ENCODE data around the gene GULP1.

Gene GULP1

DNA sequence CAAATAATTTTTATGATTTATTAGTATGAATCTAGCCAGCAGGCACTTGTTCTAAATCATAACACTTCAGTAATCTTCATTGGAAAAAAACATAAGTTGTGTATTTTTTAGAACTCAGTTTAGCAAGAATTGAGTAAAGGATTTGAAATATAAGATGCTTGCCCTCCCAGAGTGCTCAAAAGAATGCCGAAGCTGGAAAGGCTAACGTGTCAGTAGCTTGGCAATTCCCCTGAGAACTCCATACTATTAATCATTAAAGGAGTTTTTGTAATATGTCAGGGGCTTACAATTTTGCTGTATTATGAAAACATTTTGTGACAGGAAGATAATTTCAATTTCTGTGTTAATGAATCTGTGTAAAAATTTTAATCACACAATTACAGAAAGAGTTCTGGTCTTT, 122.7 kb downstream of the GULP1 start:
- no peak overlapping the region for H3K9ac ChIP-seq (ENCODE audit: low read depth, low read length, poor library complexity)

DNA sequence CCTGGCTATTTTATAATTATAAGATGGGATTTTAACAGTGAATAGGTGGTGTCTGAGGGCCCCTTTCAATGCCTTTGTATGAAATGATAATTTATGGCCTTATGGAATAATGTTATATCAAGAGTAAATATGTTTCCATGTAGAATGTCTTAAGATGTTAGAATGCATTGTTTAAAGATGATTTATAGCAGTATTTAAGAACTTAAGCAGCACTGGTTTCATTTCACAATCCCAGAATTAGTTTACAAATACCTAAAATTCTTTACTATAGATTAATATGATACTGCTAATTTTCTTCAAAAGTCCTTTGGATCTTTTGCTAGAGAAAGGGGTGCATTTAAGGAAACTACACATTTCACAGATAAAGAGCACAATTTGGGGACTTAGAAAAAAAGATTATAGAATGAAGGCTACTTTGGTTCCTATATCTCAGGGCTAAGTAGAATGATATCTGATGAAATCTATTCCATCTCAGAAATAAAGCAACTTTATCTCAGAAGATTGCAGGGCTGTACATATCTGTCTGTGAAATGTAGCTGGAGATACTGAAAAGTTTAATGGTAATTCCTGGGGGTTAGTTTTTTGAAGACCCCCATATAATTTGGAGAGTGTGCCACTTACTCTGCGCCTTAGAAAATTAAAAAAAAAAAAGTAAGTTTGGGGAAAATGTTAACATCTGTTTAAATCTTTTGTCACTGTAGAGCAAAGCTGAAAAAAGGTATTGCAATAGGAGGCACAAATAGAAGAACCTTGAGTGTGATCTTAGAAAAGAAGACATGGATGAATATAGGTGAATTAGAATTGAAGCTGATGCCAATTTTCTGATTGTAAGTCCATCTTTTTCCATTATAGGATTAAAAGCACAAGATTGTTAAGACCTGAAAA, 123.4 kb downstream of the GULP1 start:
- no peak overlapping the region for H2BK12ac ChIP-seq (ENCODE audit: low read length)
- no peak overlapping the region for H2AFZ ChIP-seq (ENCODE audit: low read length)
- H3K27me3 ChIP-seq (ENCODE audit: control insufficient read depth in 3 of 3, insufficient read depth in 3 of 3, low read depth in 1 of 3, low read length in 3 of 3): no peaks in the 10 kb centered on the region
- H4K91ac ChIP-seq (ENCODE audit: low read depth, low read length, poor library complexity): no peak overlapping the region
- no peak overlapping the region for H3K4me2 ChIP-seq (ENCODE audit: insufficient read depth, low read length, poor library complexity, severe bottlenecking)
- no peak overlapping the region for H3K18ac ChIP-seq (ENCODE audit: low read length)
- no peak overlapping the region for H2BK120ac ChIP-seq (ENCODE audit: low read depth, low read length)
- no peak overlapping the region for H3K4ac ChIP-seq (ENCODE audit: low read length)
- peaks cover 0 to 30% of the 10 kb centered on the region in 2 donors for H3K9me3 ChIP-seq (replicated peaks in 1 of 2; ENCODE audit: control insufficient read depth in 2 of 2, insufficient read depth in 1 of 2, low read depth in 1 of 2, low read length in 2 of 2)
- H3K79me1 ChIP-seq (ENCODE audit: low read depth, low read length): no peaks in the 10 kb centered on the region
- H3K4me3 ChIP-seq (ENCODE audit: low read length in 2 of 2): no peak overlapping the region
- peaks cover 0 to 7% of the 10 kb centered on the region in 2 donors for H3K4me1 ChIP-seq (ENCODE audit: control insufficient read depth in 2 of 2, insufficient read depth in 1 of 2, low read depth in 1 of 2, low read length in 2 of 2)
- no peak overlapping the region for H3K14ac ChIP-seq (ENCODE audit: low read length)
- H4K8ac ChIP-seq (ENCODE audit: low read depth, low read length): no peak overlapping the region
- H2AK5ac ChIP-seq (ENCODE audit: low read depth, low read length): no peak overlapping the region
- no peak overlapping the region for H3K9ac ChIP-seq (ENCODE audit: low read depth, low read length, poor library complexity)
- no peak overlapping the region for H3K27ac ChIP-seq (replicated peaks; ENCODE audit: low read length)
- H2BK15ac ChIP-seq (ENCODE audit: low read length): no peak overlapping the region
- no peak for DNase-seq (ENCODE audit: low spot score)
- no peak overlapping the region for H2BK5ac ChIP-seq (ENCODE audit: low read length)
- WGBS, 2 donors (ENCODE audit: extremely low coverage in 2 of 2, insufficient read length in 2 of 2, insufficient replicate concordance in 1 of 2): no CpG with 5 or more reads among the region's 1 CpG
- no peak overlapping the region for H3K23ac ChIP-seq (ENCODE audit: low read depth, low read length, poor library complexity)
- H3K36me3 ChIP-seq (replicated peaks in 1 of 2; ENCODE audit: control insufficient read depth in 2 of 2, insufficient read depth in 2 of 2, low read length in 2 of 2): no peaks in the 10 kb centered on the region

More for the DNA sequence above, 122.7 kb downstream of the GULP1 start:
- Histone ChIP-seq H3K27ac (replicated peaks; ENCODE audit: low read length) (no peak overlapping the region), H2AFZ (ENCODE audit: low read length) (no peak overlapping the region), H3K18ac (ENCODE audit: low read length) (no peak overlapping the region), H3K4me1 (ENCODE audit: control insufficient read depth in 2 of 2, insufficient read depth in 1 of 2, low read depth in 1 of 2, low read length in 2 of 2) (peaks cover 0 to 7% of the 10 kb centered on the region in 2 donors), H3K23ac (ENCODE audit: low read depth, low read length, poor library complexity) (no peak overlapping the region), H3K14ac (ENCODE audit: low read length) (no peak overlapping the region), H3K4me2 (ENCODE audit: insufficient read depth, low read length, poor library complexity, severe bottlenecking) (no peak overlapping the region), H3K9me3 (replicated peaks in 1 of 2; ENCODE audit: control insufficient read depth in 2 of 2, insufficient read depth in 1 of 2, low read depth in 1 of 2, low read length in 2 of 2) (peaks cover 0 to 24% of the 10 kb centered on the region in 2 donors), H2BK15ac (ENCODE audit: low read length) (no peak overlapping the region), H2BK5ac (ENCODE audit: low read length) (no peak overlapping the region), H2BK12ac (ENCODE audit: low read length) (no peak overlapping the region), H3K79me1 (ENCODE audit: low read depth, low read length) (no peaks in the 10 kb centered on the region), H3K4ac (ENCODE audit: low read length) (no peak overlapping the region), H3K4me3 (ENCODE audit: low read length in 2 of 2) (no peak overlapping the region), H3K36me3 (replicated peaks in 1 of 2; ENCODE audit: control insufficient read depth in 2 of 2, insufficient read depth in 2 of 2, low read length in 2 of 2) (no peaks in the 10 kb centered on the region), H2AK5ac (ENCODE audit: low read depth, low read length) (no peak overlapping the region), H4K91ac (ENCODE audit: low read depth, low read length, poor library complexity) (no peak overlapping the region), H2BK120ac (ENCODE audit: low read depth, low read length) (no peak overlapping the region), H4K8ac (ENCODE audit: low read depth, low read length) (no peak overlapping the region), H3K27me3 (ENCODE audit: control insufficient read depth in 3 of 3, insufficient read depth in 3 of 3, low read depth in 1 of 3, low read length in 3 of 3) (no peaks in the 10 kb centered on the region)
- no CpG with 5 or more reads among the region's 2 CpGs for WGBS, 2 donors (ENCODE audit: extremely low coverage in 2 of 2, insufficient read length in 2 of 2, insufficient replicate concordance in 1 of 2)
- no peak for DNase-seq (ENCODE audit: low spot score)

DNA sequence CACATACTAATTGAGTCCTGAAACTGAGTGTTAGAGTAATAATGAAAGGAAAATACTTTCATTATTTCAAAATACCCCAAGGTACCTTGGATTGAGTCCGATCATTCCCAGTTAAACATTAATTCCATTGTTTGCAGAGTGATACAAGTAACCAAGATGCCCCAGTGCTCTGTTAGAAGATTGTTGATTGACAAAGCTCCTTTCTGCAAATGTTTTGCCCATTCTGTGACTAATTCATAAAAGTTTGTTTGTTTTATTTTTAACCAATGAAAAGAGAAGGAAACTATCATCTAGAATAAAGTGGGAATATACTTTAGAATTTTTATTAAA, 124.0 kb downstream of the GULP1 start:
- H3K27ac ChIP-seq (replicated peaks; ENCODE audit: low read length): no peak overlapping the region
- no peak overlapping the region for H2AK5ac ChIP-seq (ENCODE audit: low read depth, low read length)
- no peak for DNase-seq (ENCODE audit: low spot score)
- H3K23ac ChIP-seq (ENCODE audit: low read depth, low read length, poor library complexity): no peak overlapping the region
- no peak overlapping the region for H2BK5ac ChIP-seq (ENCODE audit: low read length)
- H3K79me1 ChIP-seq (ENCODE audit: low read depth, low read length): no peaks in the 10 kb centered on the region
- H3K9me3 ChIP-seq (replicated peaks in 1 of 2; ENCODE audit: control insufficient read depth in 2 of 2, insufficient read depth in 1 of 2, low read depth in 1 of 2, low read length in 2 of 2): peaks cover 0 to 36% of the 10 kb centered on the region in 2 donors
- WGBS, 2 donors (ENCODE audit: extremely low coverage in 2 of 2, insufficient read length in 2 of 2, insufficient replicate concordance in 1 of 2): no CpG with 5 or more reads among the region's 1 CpG
- H3K4me2 ChIP-seq (ENCODE audit: insufficient read depth, low read length, poor library complexity, severe bottlenecking): no peak overlapping the region
- H3K9ac ChIP-seq (ENCODE audit: low read depth, low read length, poor library complexity): no peak overlapping the region
- no peaks in the 10 kb centered on the region for H3K27me3 ChIP-seq (ENCODE audit: control insufficient read depth in 3 of 3, insufficient read depth in 3 of 3, low read depth in 1 of 3, low read length in 3 of 3)
- H3K4ac ChIP-seq (ENCODE audit: low read length): no peak overlapping the region
- no peak overlapping the region for H2AFZ ChIP-seq (ENCODE audit: low read length)
- H4K91ac ChIP-seq (ENCODE audit: low read depth, low read length, poor library complexity): no peak overlapping the region
- no peak overlapping the region for H3K18ac ChIP-seq (ENCODE audit: low read length)
- no peak overlapping the region for H2BK15ac ChIP-seq (ENCODE audit: low read length)
- H3K14ac ChIP-seq (ENCODE audit: low read length): no peak overlapping the region
- peaks cover 0 to 7% of the 10 kb centered on the region in 2 donors for H3K4me1 ChIP-seq (ENCODE audit: control insufficient read depth in 2 of 2, insufficient read depth in 1 of 2, low read depth in 1 of 2, low read length in 2 of 2)
- no peak overlapping the region for H3K4me3 ChIP-seq (ENCODE audit: low read length in 2 of 2)
- H2BK12ac ChIP-seq (ENCODE audit: low read length): no peak overlapping the region
- H4K8ac ChIP-seq (ENCODE audit: low read depth, low read length): no peak overlapping the region
- H2BK120ac ChIP-seq (ENCODE audit: low read depth, low read length): no peak overlapping the region
- no peaks in the 10 kb centered on the region for H3K36me3 ChIP-seq (replicated peaks in 1 of 2; ENCODE audit: control insufficient read depth in 2 of 2, insufficient read depth in 2 of 2, low read length in 2 of 2)

DNA sequence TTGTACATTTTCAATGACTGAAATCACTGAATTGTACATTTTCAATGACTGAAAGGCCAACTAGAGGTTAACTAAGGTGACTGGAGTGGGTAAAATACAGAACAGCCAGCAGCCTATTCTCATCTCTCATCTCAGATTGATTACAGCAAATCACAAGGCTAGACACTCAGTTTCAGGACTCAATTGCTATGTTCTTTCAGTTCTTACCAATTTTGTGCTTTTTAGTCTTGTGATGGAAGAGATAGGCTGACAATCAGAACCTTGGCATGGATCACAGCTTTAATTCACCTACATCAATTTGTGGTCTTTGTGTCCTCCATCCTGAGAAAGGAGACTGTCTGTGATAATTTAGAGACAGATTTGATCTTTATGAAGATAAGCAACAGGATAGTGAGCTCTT, 124.7 kb downstream of the GULP1 start:
- Histone ChIP-seq H2BK120ac (ENCODE audit: low read depth, low read length) (no peak overlapping the region), H4K91ac (ENCODE audit: low read depth, low read length, poor library complexity) (no peak overlapping the region), H3K18ac (ENCODE audit: low read length) (no peak overlapping the region), H3K4me2 (ENCODE audit: insufficient read depth, low read length, poor library complexity, severe bottlenecking) (no peak overlapping the region), H3K36me3 (replicated peaks in 1 of 2; ENCODE audit: control insufficient read depth in 2 of 2, insufficient read depth in 2 of 2, low read length in 2 of 2) (no peaks in the 10 kb centered on the region), H3K23ac (ENCODE audit: low read depth, low read length, poor library complexity) (no peak overlapping the region), H3K4me3 (ENCODE audit: low read length in 2 of 2) (no peak overlapping the region), H4K8ac (ENCODE audit: low read depth, low read length) (no peak overlapping the region), H3K14ac (ENCODE audit: low read length) (no peak overlapping the region), H2BK15ac (ENCODE audit: low read length) (no peak overlapping the region), H2AK5ac (ENCODE audit: low read depth, low read length) (no peak overlapping the region), H3K4me1 (ENCODE audit: control insufficient read depth in 2 of 2, insufficient read depth in 1 of 2, low read depth in 1 of 2, low read length in 2 of 2) (peaks cover 0 to 7% of the 10 kb centered on the region in 2 donors), H3K9me3 (replicated peaks in 1 of 2; ENCODE audit: control insufficient read depth in 2 of 2, insufficient read depth in 1 of 2, low read depth in 1 of 2, low read length in 2 of 2) (peaks cover 0 to 35% of the 10 kb centered on the region in 2 donors), H3K4ac (ENCODE audit: low read length) (no peak overlapping the region), H3K27ac (replicated peaks; ENCODE audit: low read length) (no peak overlapping the region), H3K9ac (ENCODE audit: low read depth, low read length, poor library complexity) (no peak overlapping the region), H3K27me3 (ENCODE audit: control insufficient read depth in 3 of 3, insufficient read depth in 3 of 3, low read depth in 1 of 3, low read length in 3 of 3) (no peaks in the 10 kb centered on the region), H2BK12ac (ENCODE audit: low read length) (no peak overlapping the region), H2AFZ (ENCODE audit: low read length) (no peak overlapping the region), H2BK5ac (ENCODE audit: low read length) (no peak overlapping the region), H3K79me1 (ENCODE audit: low read depth, low read length) (no peaks in the 10 kb centered on the region)
- DNase-seq (ENCODE audit: low spot score): no peak

Data from neuronal stem cell (in vitro differentiated cells).